Upper lobe of right lung (tissue), 1 donor: ENCODE data around the gene FAH. TPM values are rescaled to one million over a fixed set of nuclear protein-coding genes. Genes with fewer than 3 reads are reported as not detected.

Experiments used
- ATAC-seq: fragments of 200-7000 bp; cut with Tn5 transposase; one replicate; pipeline ENCODE4 v1.9.1; 2020; ENCODE audit warnings: mild to moderate bottlenecking, moderate library complexity
- DNase-seq: peaks from one replicate; pipeline ENCODE4 v3.0.0-alpha.2; 2020
- H3K27ac ChIP-seq: fragments of 200-600 bp; one replicate; pipeline ENCODE4 v1.8.0; 2022
- H3K27me3 ChIP-seq: fragments of 200-600 bp; one replicate; pipeline ENCODE4 v1.8.0; 2022; ENCODE audit warnings: mild to moderate bottlenecking
- H3K36me3 ChIP-seq: fragments of 200-600 bp; one replicate; pipeline ENCODE4 v1.8.0; 2022
- H3K4me1 ChIP-seq: fragments of 200-600 bp; one replicate; pipeline ENCODE4 v1.8.0; 2022
- H3K4me3 ChIP-seq: fragments of 200-600 bp; one replicate; pipeline ENCODE4 v1.8.0; 2022; ENCODE audit warnings: mild to moderate bottlenecking
- H3K9me3 ChIP-seq: fragments of 200-600 bp; one replicate; pipeline ENCODE4 v1.8.0; 2022
- intact Hi-C: fragments of 100-400 bp; cut with DNase I; formaldehyde crosslinking; loops from one replicate; pipeline ENCODE4 v1.11.0; 2022
- total RNA-seq: library from RNA; stranded (reverse); fragmentation: NEBNext Ultra II Directional; extraction: Animal tissue kit (Norgen Biotek cat#: 25700); gene quantifications from one replicate; pipeline ENCODE4 v1.2.1, GENCODE V29; 2021
- TF ChIP-seq, protein P1 (sequence below): fragments of 200-600 bp; IDR thresholded peaks from one replicate; pipeline ENCODE4 v1.8.0; 2022; ENCODE audit warnings: antibody characterized with exemption
- donor health status: DM: no; HTN: yes; CAD: no; lungs with severe emphysema.

Gene FAH
- total RNA-seq, 1 donor from 2014 or later = 31.7 TPM

DNA sequence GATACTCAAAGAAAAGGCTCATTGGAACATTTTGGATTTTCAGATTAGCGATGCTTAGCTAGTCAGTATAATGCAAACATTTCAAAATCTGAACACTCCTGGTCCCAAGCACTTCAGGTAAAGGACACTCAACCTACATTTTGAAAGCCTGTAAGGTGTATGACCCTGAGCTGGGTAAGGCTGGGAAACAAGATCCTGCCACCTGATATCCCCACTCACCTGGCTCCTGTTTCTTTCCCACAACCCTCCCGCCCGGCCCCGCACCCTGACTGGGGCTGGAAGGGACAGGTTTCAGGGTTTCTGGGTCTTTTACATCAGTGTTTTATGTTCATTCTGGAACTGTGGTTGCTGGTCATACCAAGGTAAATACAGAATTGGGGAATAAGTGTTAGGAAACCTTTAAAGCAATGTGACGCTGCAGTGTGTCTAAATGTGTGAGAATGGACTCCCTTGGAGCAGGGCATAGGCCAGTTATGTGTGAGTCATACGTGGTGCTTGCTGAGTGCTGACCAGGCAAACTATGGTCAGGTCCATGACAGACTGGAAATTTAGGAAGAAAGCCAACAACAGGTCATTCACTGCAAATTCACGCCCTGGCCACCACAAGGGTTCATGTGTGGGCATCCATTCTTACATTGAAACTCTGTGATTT lies 76.3 kb downstream of the FAH start:
- DNase-seq = peak; percentile 69
- intact Hi-C loops = no loop called here
- ATAC-seq = peak; percentile 92
- Histone ChIP-seq H3K4me1 (no peaks in the 10 kb centered on the region), H3K9me3 (no peaks in the 10 kb centered on the region), H3K27ac (no peak overlapping the region), H3K36me3 (no peaks in the 10 kb centered on the region), H3K4me3 (no peak overlapping the region), H3K27me3 (no peaks in the 10 kb centered on the region)
- TF ChIP-seq, protein P1, sequence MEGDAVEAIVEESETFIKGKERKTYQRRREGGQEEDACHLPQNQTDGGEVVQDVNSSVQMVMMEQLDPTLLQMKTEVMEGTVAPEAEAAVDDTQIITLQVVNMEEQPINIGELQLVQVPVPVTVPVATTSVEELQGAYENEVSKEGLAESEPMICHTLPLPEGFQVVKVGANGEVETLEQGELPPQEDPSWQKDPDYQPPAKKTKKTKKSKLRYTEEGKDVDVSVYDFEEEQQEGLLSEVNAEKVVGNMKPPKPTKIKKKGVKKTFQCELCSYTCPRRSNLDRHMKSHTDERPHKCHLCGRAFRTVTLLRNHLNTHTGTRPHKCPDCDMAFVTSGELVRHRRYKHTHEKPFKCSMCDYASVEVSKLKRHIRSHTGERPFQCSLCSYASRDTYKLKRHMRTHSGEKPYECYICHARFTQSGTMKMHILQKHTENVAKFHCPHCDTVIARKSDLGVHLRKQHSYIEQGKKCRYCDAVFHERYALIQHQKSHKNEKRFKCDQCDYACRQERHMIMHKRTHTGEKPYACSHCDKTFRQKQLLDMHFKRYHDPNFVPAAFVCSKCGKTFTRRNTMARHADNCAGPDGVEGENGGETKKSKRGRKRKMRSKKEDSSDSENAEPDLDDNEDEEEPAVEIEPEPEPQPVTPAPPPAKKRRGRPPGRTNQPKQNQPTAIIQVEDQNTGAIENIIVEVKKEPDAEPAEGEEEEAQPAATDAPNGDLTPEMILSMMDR = no peak

DNA sequence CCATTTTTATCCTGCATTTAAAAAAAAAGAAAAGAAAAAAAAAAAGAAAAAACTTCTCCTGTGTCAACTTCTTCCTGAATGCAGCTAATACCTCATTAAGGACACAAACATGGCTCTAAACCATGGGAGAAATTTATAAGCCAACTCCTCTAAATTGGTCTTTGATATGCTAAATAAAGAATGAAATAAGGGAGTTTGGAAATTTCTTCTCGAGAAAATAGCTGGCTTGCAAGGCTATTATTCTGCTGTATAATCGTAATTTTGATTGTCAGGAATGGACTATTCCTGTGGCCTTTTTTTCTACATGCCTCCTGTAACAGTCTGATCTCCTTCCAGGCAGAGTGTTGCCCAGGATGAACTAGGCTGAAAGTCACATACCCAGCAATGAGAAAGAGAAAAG lies 78.6 kb downstream of the FAH start:
- H3K9me3 ChIP-seq = no peaks in the 10 kb centered on the region
- no peaks in the 10 kb centered on the region for H3K27me3 ChIP-seq
- no peak overlapping the region for H3K4me3 ChIP-seq
- TF ChIP-seq, protein P1 = no peak
- ATAC-seq (no peak), DNase-seq (no peak)
- H3K4me1 ChIP-seq = no peaks in the 10 kb centered on the region
- no peak overlapping the region for H3K27ac ChIP-seq
- no peaks in the 10 kb centered on the region for H3K36me3 ChIP-seq
- intact Hi-C loops = no loop called here

DNA sequence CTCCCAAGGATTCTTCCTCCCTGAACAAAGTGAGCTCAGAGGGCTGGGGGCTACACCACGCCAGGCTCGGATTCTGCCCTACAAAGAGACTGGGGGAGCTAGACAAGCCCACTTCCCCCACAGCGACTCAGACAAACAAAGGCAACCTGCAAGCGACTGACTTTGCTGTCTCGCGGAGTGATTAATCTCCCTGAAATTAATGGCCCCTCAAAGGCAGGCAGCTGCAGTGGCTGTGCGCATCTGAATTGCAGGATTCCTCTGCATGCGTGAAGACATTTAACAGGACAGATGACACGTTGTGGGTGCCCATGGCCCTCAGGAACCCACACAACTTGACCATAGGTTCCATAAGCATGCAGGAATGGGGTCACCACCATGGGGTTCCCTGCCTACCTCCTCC lies 80.8 kb downstream of the FAH start:
- H3K9me3 ChIP-seq = no peaks in the 10 kb centered on the region
- no peaks in the 10 kb centered on the region for H3K36me3 ChIP-seq
- DNase-seq = no peak
- no peaks in the 10 kb centered on the region for H3K27me3 ChIP-seq
- TF ChIP-seq, protein P1 = no peak
- ATAC-seq = no peak
- intact Hi-C loops = no loop called here
- no peaks in the 10 kb centered on the region for H3K4me1 ChIP-seq
- no peak overlapping the region for H3K27ac ChIP-seq
- no peak overlapping the region for H3K4me3 ChIP-seq

DNA sequence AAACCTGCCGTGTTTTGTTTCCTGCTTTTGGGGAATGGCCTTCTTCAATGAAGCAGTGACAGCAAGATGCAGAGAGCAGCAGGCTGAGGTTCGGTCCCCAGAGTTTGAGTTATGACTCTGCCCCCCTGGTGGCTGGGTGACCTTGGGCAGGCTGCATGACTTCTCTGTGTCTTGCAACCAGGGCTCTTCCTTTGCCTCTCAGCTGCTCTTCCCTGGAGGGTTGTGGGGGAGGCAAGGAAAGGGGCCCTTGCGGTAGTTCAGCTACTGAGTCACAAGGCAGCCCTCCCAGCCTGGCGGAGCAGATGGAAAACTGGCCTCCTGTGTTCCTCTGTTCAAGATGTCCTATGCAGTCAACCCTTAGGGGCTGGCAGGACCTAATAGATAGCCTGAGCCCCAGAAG lies 82.1 kb downstream of the FAH start:
- Histone ChIP-seq H3K9me3 (no peaks in the 10 kb centered on the region), H3K4me3 (no peak overlapping the region), H3K27me3 (no peaks in the 10 kb centered on the region), H3K4me1 (no peaks in the 10 kb centered on the region), H3K27ac (no peak overlapping the region), H3K36me3 (no peaks in the 10 kb centered on the region)
- TF ChIP-seq, protein P1 = peak; percentile 43
- peak; percentile 76 for ATAC-seq
- intact Hi-C loops = no loop called here
- no peak for DNase-seq

Other genes starting within 250 kb of the FAH start
- 91.1 TPM for gene BCL2A1, start 181.8 kb upstream of the FAH start, total RNA-seq
- 79.5 TPM for gene ZFAND6, start 93.3 kb upstream of the FAH start, total RNA-seq
- gene CTXND1, start 99.2 kb downstream of the FAH start, total RNA-seq = 1.9 TPM